K562 (cell line): ENCODE data around the gene DUS4L. TPM values are rescaled to one million over a fixed set of nuclear protein-coding genes. Genes with fewer than 3 reads are reported as not detected.
A peak's percentile ranks its signal among the peaks of the same experiment; 100 is the strongest.

Experiments
- BCOR ChIP-seq: fragments of 450-650 bp; IDR thresholded peaks from 2 replicates; pipeline ENCODE4 v1.6.1; 2016
- CBFA2T3 ChIP-seq: fragments of 450-650 bp; IDR thresholded peaks from 2 replicates; pipeline ENCODE4 v1.6.1; 2017
- CHD2 ChIP-seq: IDR thresholded peaks from 2 replicates; pipeline ENCODE4 v1.6.1; 2011; ENCODE audit warnings: low read depth, low read length
- DPF2 ChIP-seq: fragments of 450-650 bp; IDR thresholded peaks from 2 replicates; pipeline ENCODE4 v1.6.1; 2016
- FOSL1 ChIP-seq: fragments of 200-800 bp; sonication (Bioruptor generic); conservative IDR thresholded peaks from 2 replicates; pipeline ENCODE4 v1.6.1; 2016; ENCODE audit warnings: missing genetic modification characterization, missing compliant biosample characterization
- GATAD2B ChIP-seq: fragments of 450-650 bp; IDR thresholded peaks from 2 replicates; pipeline ENCODE4 v1.6.1; 2017; ENCODE audit warnings: mild to moderate bottlenecking, borderline replicate concordance
- HSF4 ChIP-seq: fragments of 250-450 bp; sonication (Bioruptor Pico); IDR thresholded peaks from 2 replicates; pipeline ENCODE4 v2.1.2; 2022; ENCODE audit warnings: mild to moderate bottlenecking, moderate library complexity, borderline replicate concordance
- MCM3 ChIP-seq: fragments of 450-650 bp; IDR thresholded peaks from 2 replicates; pipeline ENCODE4 v1.6.1; 2016
- MTA2 ChIP-seq: fragments of 450-650 bp; IDR thresholded peaks from 2 replicates; pipeline ENCODE4 v1.6.1; 2016; ENCODE audit warnings: low read depth
- PHB ChIP-seq: fragments of 250-450 bp; sonication (Bioruptor Pico); IDR thresholded peaks from 2 replicates; pipeline ENCODE4 v1.5.0; 2021
- SP2 ChIP-seq: IDR thresholded peaks from 2 replicates; pipeline ENCODE4 v1.6.1; 2011; ENCODE audit warnings: mild to moderate bottlenecking, low read depth, low read length, moderate library complexity; ENCODE audit not compliant: poor library complexity, severe bottlenecking; ENCODE audit errors: extremely low read depth
- TAF15 ChIP-seq: fragments of 200-400 bp; formaldehyde crosslinking; IDR thresholded peaks from 2 replicates; pipeline ENCODE4 v1.6.1; 2017; ENCODE audit warnings: mild to moderate bottlenecking, low read depth, low read length, moderate library complexity
- WHSC1 ChIP-seq: IDR thresholded peaks from one replicate; pipeline ENCODE4 v1.6.1; 2012; ENCODE audit warnings: low read length, control low read depth, inconsistent platforms
- ZFX ChIP-seq: sonication (generic); formaldehyde crosslinking; IDR thresholded peaks from 2 replicates; pipeline ENCODE4 v1.8.0; 2022; ENCODE audit warnings: mild to moderate bottlenecking, missing genetic modification reagents, moderate library complexity
- ZKSCAN3 ChIP-seq: fragments of 250-450 bp; sonication (Bioruptor Pico); IDR thresholded peaks from 2 replicates; pipeline ENCODE4 v1.4.0; 2020
- ZNF143 ChIP-seq: sonication (generic); formaldehyde crosslinking; IDR thresholded peaks from 2 replicates; pipeline ENCODE4 v1.9.0; 2022; ENCODE audit warnings: mild to moderate bottlenecking, missing genetic modification reagents
- ZNF41 ChIP-seq: fragments of 250-450 bp; sonication (Bioruptor Pico); conservative IDR thresholded peaks from 2 replicates; pipeline ENCODE4 v1.4.0; 2020; ENCODE audit warnings: mild to moderate bottlenecking
- ZNF696 ChIP-seq: fragments of 250-450 bp; sonication (Bioruptor Pico); conservative IDR thresholded peaks from 2 replicates; pipeline ENCODE4 v1.4.0; 2020; ENCODE audit warnings: mild to moderate bottlenecking, moderate library complexity
- ZNF707 ChIP-seq: fragments of 250-450 bp; sonication (Bioruptor Pico); conservative IDR thresholded peaks from 2 replicates; pipeline ENCODE4 v1.8.0; 2022; ENCODE audit warnings: inconsistent platforms, mild to moderate bottlenecking, moderate library complexity
- polyA plus RNA-seq, 8 experiments: library from polyadenylated mRNA; depleted of rRNA in 4 of 8; stranded (reverse) in 5 of 8; unstranded in 3 of 8; fragments of >200 nt; fragmentation: Nextera tagmentation in 2 of 8; fragmentation: Illumina TruSeq in 1 of 8; extraction: Ambion mirVana in 2 of 8; extraction: Trizol in 1 of 8; gene quantifications; 2 replicates each; pipeline versions ENCODE4 v1.2.1 to v1.2.3, GENCODE V29; 2011 to 2014; ENCODE audit warnings: inconsistent platforms in 1 of 8, missing spikeins in 1 of 8
- total RNA-seq, 7 experiments: library from RNA; depleted of rRNA in 6 of 7; stranded (reverse); fragments of >200 nt in 6 of 7; fragmentation: Illumina TruSeq in 2 of 7; extraction: Trizol in 2 of 7; gene quantifications; 2 replicates each; pipeline versions ENCODE4 v1.2.1 to v1.2.3, GENCODE V29; 2011 to 2021; ENCODE audit warnings: low replicate concordance in 1 of 7
- TF ChIP-seq, protein P1 (sequence below): sonication (generic); formaldehyde crosslinking; IDR thresholded peaks from 2 replicates; pipeline ENCODE4 v1.8.0; 2022; ENCODE audit warnings: mild to moderate bottlenecking, missing genetic modification reagents
- TF ChIP-seq, protein P2 (sequence below): fragments of 250-450 bp; sonication (Bioruptor Pico); IDR thresholded peaks from 2 replicates; pipeline ENCODE4 v1.9.0; 2021; ENCODE audit warnings: mild to moderate bottlenecking, inconsistent platforms
- TF ChIP-seq, protein P3 (sequence below): fragments of 250-450 bp; sonication (Bioruptor Pico); IDR thresholded peaks from 2 replicates; pipeline ENCODE4 v1.8.0; 2022; ENCODE audit warnings: inconsistent platforms, mild to moderate bottlenecking, moderate library complexity, borderline replicate concordance

Gene DUS4L
- total and polyA plus RNA-seq, 9 of the 15 experiments (the other 6 are each of a cell fraction or from before 2014, with no cell fraction given) = 12.2 to 33.6 (median 28.6) TPM

DNA sequence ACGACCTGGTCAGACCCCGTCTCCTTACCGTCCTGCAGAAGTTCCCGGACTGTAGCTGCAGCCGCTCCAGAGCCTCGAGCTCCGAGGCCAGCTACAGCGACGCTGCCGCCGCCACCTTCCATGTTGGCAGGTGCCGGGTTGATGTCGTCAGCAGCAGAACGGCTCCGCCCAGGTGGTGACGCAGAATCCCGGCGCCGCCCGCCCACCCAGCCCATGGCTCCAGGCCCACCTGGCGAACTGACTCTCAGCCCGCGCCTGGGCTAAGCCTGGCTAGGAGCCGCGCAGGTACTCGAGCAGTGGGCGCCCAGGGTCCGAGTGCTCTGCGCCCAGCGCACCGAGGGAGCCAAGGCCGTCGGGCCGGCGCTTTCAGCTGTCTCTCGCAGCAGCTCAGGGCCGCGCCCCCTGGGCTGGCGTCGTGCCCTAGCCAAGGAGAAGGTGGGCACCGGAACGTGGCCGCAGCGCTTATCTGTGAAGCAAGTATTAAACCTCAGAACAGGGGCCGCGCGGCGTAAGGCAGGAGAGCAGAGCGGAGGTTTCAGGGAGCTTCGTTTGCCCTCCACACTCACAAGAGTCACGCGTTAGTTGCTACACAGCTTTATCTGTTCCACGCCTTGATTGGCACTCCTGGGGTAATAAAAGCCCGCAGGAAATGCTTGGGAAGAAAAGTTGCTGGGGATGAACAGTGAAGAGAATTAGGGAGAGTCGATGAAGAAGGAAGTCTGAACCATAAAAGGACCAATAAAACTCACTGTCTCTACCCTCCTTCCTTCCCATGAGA is at the start of gene DUS4L, which contains the start of gene COG5 (continued):
- TF ChIP-seq ZNF696 (CRISPR knock-in tag) (no peak), FOSL1 (tag) (no peak), GATAD2B (no peak), CBFA2T3 (no peak; the same call in 1 of the 2 replicates), MCM3 (no peak), HSF4 (no peak), ZNF143 (CRISPR knock-in tag) (no peak; the same call in 1 of the 2 replicates), ZFX (CRISPR knock-in tag) (peak; percentile 99), MTA2 (no peak), PHB (CRISPR knock-in tag) (no peak), SP2 (no peak), TAF15 (no peak), BCOR (no peak; the same call in 1 of the 2 replicates), ZNF41 (CRISPR knock-in tag) (0 out of 2 replicates have a peak, but pooled peaks have one; percentile 39), DPF2 (no peak), ZKSCAN3 (CRISPR knock-in tag) (no peak), ZNF707 (CRISPR knock-in tag) (no peak), WHSC1 (no peak), CHD2 (peak; percentile 50; the same call in 1 of the 2 replicates)
- TF ChIP-seq, protein P1, sequence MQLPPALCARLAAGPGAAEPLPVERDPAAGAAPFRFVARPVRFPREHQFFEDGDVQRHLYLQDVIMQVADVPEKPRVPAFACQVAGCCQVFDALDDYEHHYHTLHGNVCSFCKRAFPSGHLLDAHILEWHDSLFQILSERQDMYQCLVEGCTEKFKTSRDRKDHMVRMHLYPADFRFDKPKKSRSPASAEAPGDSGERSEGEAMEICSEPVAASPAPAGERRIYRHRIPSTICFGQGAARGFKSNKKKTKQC (CRISPR knock-in tag) = peak; percentile 51
- TF ChIP-seq, protein P2, sequence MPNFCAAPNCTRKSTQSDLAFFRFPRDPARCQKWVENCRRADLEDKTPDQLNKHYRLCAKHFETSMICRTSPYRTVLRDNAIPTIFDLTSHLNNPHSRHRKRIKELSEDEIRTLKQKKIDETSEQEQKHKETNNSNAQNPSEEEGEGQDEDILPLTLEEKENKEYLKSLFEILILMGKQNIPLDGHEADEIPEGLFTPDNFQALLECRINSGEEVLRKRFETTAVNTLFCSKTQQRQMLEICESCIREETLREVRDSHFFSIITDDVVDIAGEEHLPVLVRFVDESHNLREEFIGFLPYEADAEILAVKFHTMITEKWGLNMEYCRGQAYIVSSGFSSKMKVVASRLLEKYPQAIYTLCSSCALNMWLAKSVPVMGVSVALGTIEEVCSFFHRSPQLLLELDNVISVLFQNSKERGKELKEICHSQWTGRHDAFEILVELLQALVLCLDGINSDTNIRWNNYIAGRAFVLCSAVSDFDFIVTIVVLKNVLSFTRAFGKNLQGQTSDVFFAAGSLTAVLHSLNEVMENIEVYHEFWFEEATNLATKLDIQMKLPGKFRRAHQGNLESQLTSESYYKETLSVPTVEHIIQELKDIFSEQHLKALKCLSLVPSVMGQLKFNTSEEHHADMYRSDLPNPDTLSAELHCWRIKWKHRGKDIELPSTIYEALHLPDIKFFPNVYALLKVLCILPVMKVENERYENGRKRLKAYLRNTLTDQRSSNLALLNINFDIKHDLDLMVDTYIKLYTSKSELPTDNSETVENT (CRISPR knock-in tag) = peak; percentile 48; the same call in 1 of the 2 replicates
- TF ChIP-seq, protein P3, sequence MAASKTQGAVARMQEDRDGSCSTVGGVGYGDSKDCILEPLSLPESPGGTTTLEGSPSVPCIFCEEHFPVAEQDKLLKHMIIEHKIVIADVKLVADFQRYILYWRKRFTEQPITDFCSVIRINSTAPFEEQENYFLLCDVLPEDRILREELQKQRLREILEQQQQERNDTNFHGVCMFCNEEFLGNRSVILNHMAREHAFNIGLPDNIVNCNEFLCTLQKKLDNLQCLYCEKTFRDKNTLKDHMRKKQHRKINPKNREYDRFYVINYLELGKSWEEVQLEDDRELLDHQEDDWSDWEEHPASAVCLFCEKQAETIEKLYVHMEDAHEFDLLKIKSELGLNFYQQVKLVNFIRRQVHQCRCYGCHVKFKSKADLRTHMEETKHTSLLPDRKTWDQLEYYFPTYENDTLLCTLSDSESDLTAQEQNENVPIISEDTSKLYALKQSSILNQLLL (CRISPR knock-in tag) = no peak
